ENCODE measurements around the gene CPEB2. TPM values are rescaled to one million over a fixed set of nuclear protein-coding genes. Genes with fewer than 3 reads are reported as not detected.

CPEB2 gene
- total and polyA plus RNA-seq, 7 donors, result 6.4 to 39.2 (median 27.5) TPM

DNA sequence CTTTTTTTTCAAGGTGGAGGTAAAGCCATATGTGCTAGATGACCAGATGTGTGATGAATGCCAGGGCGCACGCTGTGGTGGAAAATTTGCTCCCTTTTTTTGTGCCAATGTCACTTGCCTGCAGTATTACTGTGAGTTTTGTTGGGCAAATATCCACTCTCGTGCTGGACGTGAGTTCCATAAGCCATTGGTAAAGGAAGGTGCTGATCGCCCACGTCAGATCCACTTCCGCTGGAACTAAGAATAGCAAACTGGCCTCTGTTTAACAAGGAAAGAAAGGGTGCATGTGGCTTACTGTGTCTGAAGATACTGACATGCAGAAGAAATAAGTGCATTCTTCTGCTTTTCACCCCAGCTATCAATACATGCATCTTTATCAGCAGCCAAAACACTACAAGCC, 63.9 kb downstream of the CPEB2 start:
- Histone ChIP-seq H3K4me1 (peaks cover 0 to 10% (median 0%) of the 10 kb centered on the region in 4 donors), H3K27ac (no peak overlapping the region), H3K36me3 (peaks cover 10 to 70% (median 21%) of the 10 kb centered on the region in 4 donors), H3K27me3 (no peaks in the 10 kb centered on the region), H3K4me3 (no peak overlapping the region), H3K9me3 (no peaks in the 10 kb centered on the region)
- TF ChIP-seq POLR2AphosphoS5 (IDR thresholded peaks at IDR 0.05) (no peak), EP300 (IDR thresholded peaks at IDR 0.05) (no peak), POLR2A (IDR thresholded peaks at IDR 0.05) (no peak)
- TF ChIP-seq, protein P1, sequence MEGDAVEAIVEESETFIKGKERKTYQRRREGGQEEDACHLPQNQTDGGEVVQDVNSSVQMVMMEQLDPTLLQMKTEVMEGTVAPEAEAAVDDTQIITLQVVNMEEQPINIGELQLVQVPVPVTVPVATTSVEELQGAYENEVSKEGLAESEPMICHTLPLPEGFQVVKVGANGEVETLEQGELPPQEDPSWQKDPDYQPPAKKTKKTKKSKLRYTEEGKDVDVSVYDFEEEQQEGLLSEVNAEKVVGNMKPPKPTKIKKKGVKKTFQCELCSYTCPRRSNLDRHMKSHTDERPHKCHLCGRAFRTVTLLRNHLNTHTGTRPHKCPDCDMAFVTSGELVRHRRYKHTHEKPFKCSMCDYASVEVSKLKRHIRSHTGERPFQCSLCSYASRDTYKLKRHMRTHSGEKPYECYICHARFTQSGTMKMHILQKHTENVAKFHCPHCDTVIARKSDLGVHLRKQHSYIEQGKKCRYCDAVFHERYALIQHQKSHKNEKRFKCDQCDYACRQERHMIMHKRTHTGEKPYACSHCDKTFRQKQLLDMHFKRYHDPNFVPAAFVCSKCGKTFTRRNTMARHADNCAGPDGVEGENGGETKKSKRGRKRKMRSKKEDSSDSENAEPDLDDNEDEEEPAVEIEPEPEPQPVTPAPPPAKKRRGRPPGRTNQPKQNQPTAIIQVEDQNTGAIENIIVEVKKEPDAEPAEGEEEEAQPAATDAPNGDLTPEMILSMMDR (IDR thresholded peaks at IDR 0.05), result no peak
- 95 to 98% methylated on average over 7 of the region's 7 CpGs for WGBS, 2 donors
- intact Hi-C loops (cut with DNase I), result no loop called here
- DNase-seq, result no peak

DNA sequence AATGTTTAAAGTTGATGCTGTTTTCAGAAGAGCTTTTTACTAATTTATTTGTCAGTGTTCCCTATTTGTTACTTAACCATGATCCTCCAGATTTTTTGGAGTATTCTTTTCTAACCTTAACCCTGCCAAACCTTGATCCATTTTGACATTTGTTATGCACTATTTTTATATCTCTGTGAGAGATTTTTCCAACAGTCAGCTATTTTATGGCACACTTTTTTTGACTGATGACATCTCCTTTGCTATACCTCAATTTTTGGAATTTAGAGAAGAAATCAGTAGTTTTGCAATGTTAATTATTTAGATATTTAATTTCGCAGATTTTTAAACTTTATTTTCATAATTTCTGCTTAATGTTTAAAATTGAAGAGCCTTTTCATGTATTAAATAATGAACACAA, 66.0 kb downstream of the CPEB2 start:
- H3K36me3 ChIP-seq, result peaks cover 0 to 50% (median 12%) of the 10 kb centered on the region in 4 donors
- TF ChIP-seq, protein P1 (IDR thresholded peaks at IDR 0.05), result no peak
- TF ChIP-seq POLR2AphosphoS5 (IDR thresholded peaks at IDR 0.05), result no peak
- TF ChIP-seq EP300 (IDR thresholded peaks at IDR 0.05), result no peak
- TF ChIP-seq POLR2A (IDR thresholded peaks at IDR 0.05), result no peak

DNA sequence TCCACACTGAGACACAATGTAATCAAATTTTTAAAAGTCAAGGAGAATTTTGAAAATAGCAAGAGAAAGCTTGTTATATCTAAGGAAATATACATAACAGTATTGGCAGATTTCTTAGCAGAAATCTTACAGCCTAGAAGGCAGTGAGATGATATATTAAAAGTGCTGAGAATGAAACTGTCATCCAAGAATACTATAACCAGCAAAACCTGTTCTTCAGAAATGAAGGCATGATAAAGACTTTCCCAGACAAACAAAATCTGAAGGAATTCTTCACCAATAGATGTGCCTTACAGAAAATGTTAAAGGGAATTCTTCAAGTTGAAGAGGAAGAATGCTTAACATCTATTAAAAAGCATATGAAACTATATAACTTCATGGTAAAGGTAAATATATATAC, 73.6 kb downstream of the CPEB2 start:
- H3K4me3 ChIP-seq, result no peak overlapping the region
- no peak for DNase-seq
- TF ChIP-seq POLR2AphosphoS5 (IDR thresholded peaks at IDR 0.05) (no peak), POLR2A (IDR thresholded peaks at IDR 0.05) (no peak), EP300 (IDR thresholded peaks at IDR 0.05) (no peak)

More for the DNA sequence above, 66.0 kb downstream of the CPEB2 start:
- no peaks in the 10 kb centered on the region for H3K9me3 ChIP-seq
- no peak overlapping the region for H3K4me3 ChIP-seq
- H3K4me1 ChIP-seq, result peaks cover 0 to 10% (median 0%) of the 10 kb centered on the region in 4 donors
- H3K27me3 ChIP-seq, result no peaks in the 10 kb centered on the region
- no peak for DNase-seq
- intact Hi-C loops (cut with DNase I), result no loop called here
- no peak overlapping the region for H3K27ac ChIP-seq
- 94 to 96% methylated on average over 1 of the region's 1 CpG for WGBS, 2 donors

DNA sequence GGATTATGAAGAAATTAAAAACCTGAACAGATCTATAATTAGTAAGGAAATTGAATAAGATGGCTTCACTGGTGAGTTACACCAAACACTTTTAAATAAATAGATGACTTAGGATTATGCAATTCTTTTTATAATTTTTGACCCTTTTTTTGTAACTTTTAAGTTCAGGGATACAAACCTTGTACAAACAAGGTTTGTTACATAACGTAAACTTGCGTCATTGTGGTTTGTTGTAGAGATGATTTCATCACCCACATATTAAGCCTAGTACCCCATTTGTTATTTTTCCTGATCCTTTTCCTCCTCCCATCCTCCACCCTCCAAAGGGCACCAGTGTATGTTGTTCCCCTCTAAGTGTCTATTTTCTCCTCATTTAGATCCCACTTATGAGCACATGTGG, 75.7 kb downstream of the CPEB2 start:
- DNase-seq, result no peak
- no peaks in the 10 kb centered on the region for H3K4me1 ChIP-seq
- no peaks in the 10 kb centered on the region for H3K27me3 ChIP-seq
- H3K27ac ChIP-seq, result peak overlapping the region in 1 of 4 donors; percentile 21
- no peak overlapping the region for H3K4me3 ChIP-seq
- WGBS, 2 donors, result 79 to 89% methylated on average over 2 of the region's 2 CpGs
- H3K9me3 ChIP-seq, result peaks cover 0 to 3% (median 0%) of the 10 kb centered on the region in 4 donors
- intact Hi-C loops (cut with DNase I), result no loop called here
- no peak for TF ChIP-seq EP300 (IDR thresholded peaks at IDR 0.05)
- TF ChIP-seq POLR2A (IDR thresholded peaks at IDR 0.05), result no peak
- TF ChIP-seq, protein P1 (IDR thresholded peaks at IDR 0.05), result no peak
- no peak for TF ChIP-seq POLR2AphosphoS5 (IDR thresholded peaks at IDR 0.05)
- H3K36me3 ChIP-seq, result no peaks in the 10 kb centered on the region

More for the DNA sequence above, 73.6 kb downstream of the CPEB2 start:
- peaks cover 0 to 3% (median 0%) of the 10 kb centered on the region in 4 donors for H3K9me3 ChIP-seq
- H3K27me3 ChIP-seq, result no peaks in the 10 kb centered on the region
- intact Hi-C loops (cut with DNase I), result no loop called here
- no peak overlapping the region for H3K27ac ChIP-seq
- no peaks in the 10 kb centered on the region for H3K4me1 ChIP-seq
- H3K36me3 ChIP-seq, result peaks cover 0 to 2% (median 0%) of the 10 kb centered on the region in 4 donors

DNA sequence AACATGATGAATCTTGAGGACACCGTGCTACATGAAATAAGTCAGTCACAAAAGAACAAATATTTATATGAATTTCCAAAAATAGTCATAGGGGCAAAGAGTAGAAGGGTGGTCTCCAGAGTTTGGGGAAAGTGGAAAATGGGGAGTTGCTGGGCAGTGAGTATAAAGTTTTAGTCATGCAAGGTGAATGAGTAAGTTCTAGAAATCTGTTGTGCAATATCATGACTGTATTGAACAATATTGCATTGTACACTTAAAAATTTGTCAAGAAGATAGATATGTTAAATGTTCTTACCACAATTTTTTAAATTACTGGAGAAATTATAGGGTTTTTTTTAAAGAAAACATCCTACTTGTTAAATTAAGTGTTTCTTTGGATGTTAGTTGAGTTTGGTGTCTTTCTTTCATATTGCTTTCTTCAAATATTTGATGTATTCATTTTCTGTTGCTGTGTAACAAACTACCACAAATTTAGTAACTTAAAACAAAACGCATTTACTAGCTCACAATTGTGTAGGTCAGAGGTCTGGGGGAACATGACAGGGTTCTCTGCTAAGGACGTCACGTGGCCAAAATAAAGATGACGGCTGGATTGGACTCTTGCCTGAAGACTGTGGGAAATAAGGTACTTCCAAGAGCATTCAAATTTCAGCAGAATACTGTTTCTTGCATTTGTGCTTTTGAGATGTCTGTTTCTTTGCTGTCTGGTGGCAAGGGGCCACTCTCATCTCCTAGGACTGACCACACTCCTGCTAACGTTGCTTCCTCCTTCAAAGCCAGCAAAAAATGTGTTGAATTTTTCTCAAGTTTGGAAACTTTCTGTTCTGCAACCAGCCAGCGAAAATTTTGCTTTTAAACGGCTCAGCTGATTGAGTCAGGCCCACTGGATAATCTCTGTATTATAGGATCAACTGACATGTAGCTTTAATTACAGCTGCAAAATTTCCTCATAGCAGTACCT, 76.7 kb downstream of the CPEB2 start:
- no peaks in the 10 kb centered on the region for H3K4me1 ChIP-seq
- 77 to 80% methylated on average over 8 of the region's 8 CpGs for WGBS, 2 donors
- TF ChIP-seq EP300 (IDR thresholded peaks at IDR 0.05) (no peak), POLR2A (IDR thresholded peaks at IDR 0.05) (no peak), POLR2AphosphoS5 (IDR thresholded peaks at IDR 0.05) (no peak)
- TF ChIP-seq, protein P1 (IDR thresholded peaks at IDR 0.05), result no peak

More for the DNA sequence above, 76.7 kb downstream of the CPEB2 start:
- Histone ChIP-seq H3K27me3 (no peaks in the 10 kb centered on the region), H3K4me3 (no peak overlapping the region), H3K9me3 (peaks cover 0 to 3% (median 0%) of the 10 kb centered on the region in 4 donors), H3K36me3 (no peaks in the 10 kb centered on the region), H3K27ac (peak overlapping the region in 1 of 4 donors; percentile 21)
- intact Hi-C loops (cut with DNase I), result no loop called here
- DNase-seq, result no peak
